Nephron progenitor cell (in vitro differentiated cells): ENCODE data around the gene ITPRIPL2.
A peak's percentile ranks its signal among the peaks of the same experiment; 100 is the strongest.

ENCODE experiments used
- DNase-seq: peaks from one replicate; pipeline ENCODE4 v3.0.0; 2021
- H3K27ac Mint-ChIP-seq: 2 replicates; pipeline ENCODE4 v1.8.0; 2021; ENCODE audit warnings: mild to moderate bottlenecking, moderate library complexity, mixed read lengths
- H3K27me3 Mint-ChIP-seq: 2 replicates; pipeline ENCODE4 v1.8.0; 2021; ENCODE audit warnings: mild to moderate bottlenecking, low read depth, mixed read lengths; ENCODE audit not compliant: poor library complexity
- H3K36me3 Mint-ChIP-seq: 2 replicates; pipeline ENCODE4 v1.8.0; 2021; ENCODE audit warnings: low read depth, mixed read lengths
- H3K4me1 Mint-ChIP-seq: 2 replicates; pipeline ENCODE4 v1.8.0; 2021; ENCODE audit warnings: mixed read lengths
- H3K4me3 Mint-ChIP-seq: 2 replicates; pipeline ENCODE4 v1.8.0; 2021; ENCODE audit warnings: mild to moderate bottlenecking, moderate library complexity, mixed read lengths
- H3K9me3 Mint-ChIP-seq: 2 replicates; pipeline ENCODE4 v1.8.0; 2021; ENCODE audit warnings: mild to moderate bottlenecking, moderate library complexity, mixed read lengths
- TF ChIP-seq, protein P1 (sequence below): fragments of 200-600 bp; sonication (generic); IDR thresholded peaks from 2 replicates; pipeline ENCODE4 v1.5.0; 2021; ENCODE audit warnings: antibody characterized with exemption

Gene ITPRIPL2

DNA sequence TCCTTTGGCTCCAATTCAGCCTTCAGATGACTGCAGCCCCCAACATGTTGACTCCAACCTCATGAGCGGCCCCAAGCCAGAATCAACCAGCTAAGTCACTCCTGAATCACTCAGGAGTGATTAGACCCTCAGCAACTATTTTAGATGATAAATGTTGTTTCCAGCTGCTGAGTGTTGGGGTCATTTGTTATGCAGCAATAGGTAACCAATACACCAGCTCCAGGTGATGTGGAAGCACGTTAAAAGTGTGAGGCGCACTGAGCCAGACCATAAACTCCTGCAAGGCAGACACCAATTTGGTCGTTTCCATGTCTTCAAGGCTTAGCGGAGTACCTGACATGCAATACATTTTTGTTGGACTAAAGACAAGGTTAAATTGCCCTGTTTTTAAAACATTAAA, 28.9 kb upstream of the ITPRIPL2 start:
- no peak for DNase-seq
- H3K27ac Mint-ChIP-seq, result no peak overlapping the region
- H3K36me3 Mint-ChIP-seq, result peaks cover 31% of the 10 kb centered on the region
- peaks cover 21% of the 10 kb centered on the region for H3K27me3 Mint-ChIP-seq
- TF ChIP-seq, protein P1, sequence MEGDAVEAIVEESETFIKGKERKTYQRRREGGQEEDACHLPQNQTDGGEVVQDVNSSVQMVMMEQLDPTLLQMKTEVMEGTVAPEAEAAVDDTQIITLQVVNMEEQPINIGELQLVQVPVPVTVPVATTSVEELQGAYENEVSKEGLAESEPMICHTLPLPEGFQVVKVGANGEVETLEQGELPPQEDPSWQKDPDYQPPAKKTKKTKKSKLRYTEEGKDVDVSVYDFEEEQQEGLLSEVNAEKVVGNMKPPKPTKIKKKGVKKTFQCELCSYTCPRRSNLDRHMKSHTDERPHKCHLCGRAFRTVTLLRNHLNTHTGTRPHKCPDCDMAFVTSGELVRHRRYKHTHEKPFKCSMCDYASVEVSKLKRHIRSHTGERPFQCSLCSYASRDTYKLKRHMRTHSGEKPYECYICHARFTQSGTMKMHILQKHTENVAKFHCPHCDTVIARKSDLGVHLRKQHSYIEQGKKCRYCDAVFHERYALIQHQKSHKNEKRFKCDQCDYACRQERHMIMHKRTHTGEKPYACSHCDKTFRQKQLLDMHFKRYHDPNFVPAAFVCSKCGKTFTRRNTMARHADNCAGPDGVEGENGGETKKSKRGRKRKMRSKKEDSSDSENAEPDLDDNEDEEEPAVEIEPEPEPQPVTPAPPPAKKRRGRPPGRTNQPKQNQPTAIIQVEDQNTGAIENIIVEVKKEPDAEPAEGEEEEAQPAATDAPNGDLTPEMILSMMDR, result no peak
- H3K4me3 Mint-ChIP-seq, result no peak overlapping the region
- H3K9me3 Mint-ChIP-seq, result peaks cover 17% of the 10 kb centered on the region
- peaks cover 7% of the 10 kb centered on the region for H3K4me1 Mint-ChIP-seq

DNA sequence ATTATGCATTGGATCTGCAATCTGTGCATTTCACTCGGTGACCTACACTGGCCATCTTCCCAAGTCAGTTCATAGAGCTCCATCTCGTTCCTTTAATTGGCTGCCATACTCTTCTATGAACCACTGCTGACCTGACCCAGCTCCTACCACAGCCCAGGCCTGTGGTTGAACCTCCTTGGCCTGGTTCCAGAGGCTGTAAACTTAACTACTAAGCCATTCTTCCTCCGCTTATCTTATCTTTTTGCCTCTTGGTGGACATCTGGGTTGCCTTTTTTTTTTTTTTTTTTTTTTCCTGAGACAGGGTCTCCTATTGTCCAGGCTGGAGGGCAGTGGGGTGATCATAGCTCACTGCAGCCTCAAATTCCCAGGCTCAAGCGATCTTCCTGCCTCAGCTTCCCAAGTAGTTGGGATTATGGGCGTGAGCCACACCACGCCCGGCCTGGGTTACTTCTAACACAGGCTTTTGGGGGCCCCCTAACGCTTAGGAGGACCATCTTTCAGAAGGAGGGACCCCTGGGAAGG, 28.0 kb upstream of the ITPRIPL2 start:
- Mint-ChIP-seq H3K9me3 (peaks cover 14% of the 10 kb centered on the region), H3K27ac (no peak overlapping the region), H3K27me3 (peaks cover 21% of the 10 kb centered on the region), H3K4me3 (peak overlapping the region; percentile 77), H3K36me3 (peaks cover 25% of the 10 kb centered on the region), H3K4me1 (peaks cover 7% of the 10 kb centered on the region)
- no peak for DNase-seq
- TF ChIP-seq, protein P1, result no peak

DNA sequence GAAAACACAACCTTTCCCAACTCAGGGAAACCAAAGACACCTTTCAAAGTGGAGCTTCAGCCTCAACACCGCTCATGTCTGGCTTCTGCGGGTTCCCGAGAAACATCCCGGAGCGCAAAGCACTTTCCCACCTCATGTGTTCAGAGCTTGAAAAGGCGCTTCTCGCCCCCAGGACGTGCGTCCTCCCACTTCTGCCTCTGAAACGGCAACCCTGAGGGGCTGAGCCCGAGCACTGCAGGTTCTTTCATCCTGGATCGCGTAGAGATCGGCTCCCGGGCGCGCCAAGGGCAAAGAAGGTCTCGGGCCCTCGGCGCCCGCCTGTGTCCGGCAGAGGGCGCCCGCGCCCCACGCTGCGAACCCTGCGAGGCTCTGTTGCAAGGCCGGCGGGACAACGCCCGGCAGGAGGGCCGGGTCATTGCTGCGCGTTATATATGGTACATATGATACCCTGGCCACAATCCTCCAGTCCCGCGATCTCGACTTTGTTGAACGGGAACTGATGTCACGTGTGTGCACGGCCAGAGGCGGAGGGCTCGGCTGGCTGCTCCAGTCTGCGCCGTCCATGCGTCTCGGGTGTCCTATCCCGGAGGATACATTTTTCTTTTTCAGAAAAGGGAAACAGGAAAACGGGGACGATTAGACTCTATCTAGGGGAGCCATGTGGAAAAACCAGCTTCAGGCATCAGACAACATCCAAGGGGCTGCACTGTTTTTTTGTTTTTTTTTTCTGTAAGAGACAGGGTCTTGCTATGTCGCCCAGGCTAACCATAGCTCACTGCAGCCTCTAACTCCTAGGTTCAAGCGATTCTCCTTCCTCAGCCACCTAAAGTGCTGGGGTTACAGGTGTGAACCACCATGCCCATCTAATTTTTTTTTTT, 27.2 kb upstream of the ITPRIPL2 start:
- DNase-seq, result peak; percentile 92
- Mint-ChIP-seq H3K4me1 (peaks cover 7% of the 10 kb centered on the region), H3K27ac (no peak overlapping the region), H3K27me3 (peaks cover 22% of the 10 kb centered on the region), H3K4me3 (peak overlapping the region; percentile 77), H3K9me3 (peaks cover 8% of the 10 kb centered on the region), H3K36me3 (peaks cover 17% of the 10 kb centered on the region)
- TF ChIP-seq, protein P1, result peak; percentile 99

DNA sequence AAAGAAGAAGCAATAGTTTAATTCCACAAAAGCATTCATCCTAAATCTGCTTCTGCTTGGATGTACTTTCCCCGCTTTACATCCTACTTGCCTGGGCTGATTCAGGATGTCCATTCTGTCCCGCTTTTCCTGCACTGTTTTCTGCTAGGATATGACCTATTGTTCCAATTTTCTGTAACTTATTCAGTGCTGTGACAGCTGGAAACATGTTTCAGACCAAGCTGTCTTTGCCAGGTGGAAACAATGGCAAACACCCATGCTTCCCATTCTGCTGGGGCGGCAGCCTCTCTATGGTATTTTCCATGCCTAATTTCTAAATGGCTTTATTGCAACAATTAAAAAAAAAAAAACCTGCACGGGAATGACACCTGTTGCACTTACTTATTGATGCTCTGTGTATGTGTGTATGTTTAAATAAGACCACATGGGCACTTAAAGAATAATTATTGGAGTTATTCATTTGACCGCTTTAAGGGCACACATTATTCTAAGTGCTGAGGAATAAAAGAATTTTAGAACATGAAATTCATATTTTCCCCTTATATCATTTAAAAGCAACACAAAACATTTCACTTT, 25.3 kb upstream of the ITPRIPL2 start:
- H3K9me3 Mint-ChIP-seq, result peaks cover 10% of the 10 kb centered on the region
- H3K27me3 Mint-ChIP-seq, result peaks cover 26% of the 10 kb centered on the region
- no peak overlapping the region for H3K27ac Mint-ChIP-seq
- H3K4me1 Mint-ChIP-seq, result peaks cover 7% of the 10 kb centered on the region
- no peak for DNase-seq
- H3K36me3 Mint-ChIP-seq, result peaks cover under 1% of the 10 kb centered on the region
- H3K4me3 Mint-ChIP-seq, result no peak overlapping the region
- TF ChIP-seq, protein P1, result no peak

DNA sequence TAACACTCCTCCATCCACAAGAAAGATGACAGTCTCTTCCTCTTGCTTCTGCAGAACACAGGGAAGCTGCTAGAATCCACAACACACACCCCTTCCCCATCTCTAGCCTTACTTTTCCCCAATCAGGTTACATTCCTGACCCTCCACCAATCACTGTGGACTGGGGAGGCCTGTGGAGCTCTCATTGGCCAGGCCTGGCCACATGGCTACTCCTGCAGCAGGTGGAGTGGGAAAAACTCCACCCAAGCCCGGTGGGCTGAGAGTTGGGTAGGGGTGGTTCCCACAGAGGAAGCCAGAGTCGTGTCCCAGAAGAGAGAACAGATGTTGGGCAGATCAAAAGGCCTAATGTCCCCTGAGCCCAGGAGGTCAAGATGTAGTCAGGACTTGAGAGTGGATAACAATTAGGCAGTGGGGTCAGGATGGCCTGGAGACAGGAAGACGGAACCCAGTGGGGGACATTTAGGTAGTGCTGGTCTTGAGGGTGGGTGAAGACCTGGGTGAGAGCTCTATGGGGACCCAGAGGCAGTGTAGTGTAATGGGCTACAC, 24.3 kb upstream of the ITPRIPL2 start:
- TF ChIP-seq, protein P1, result no peak
- no peak for DNase-seq
- Mint-ChIP-seq H3K4me1 (peaks cover 14% of the 10 kb centered on the region), H3K9me3 (peaks cover 10% of the 10 kb centered on the region), H3K27ac (no peak overlapping the region), H3K36me3 (no peaks in the 10 kb centered on the region), H3K27me3 (peaks cover 28% of the 10 kb centered on the region), H3K4me3 (no peak overlapping the region)
